ENCODE data around the gene POLD4. TPM values are rescaled to one million over a fixed set of nuclear protein-coding genes. Genes with fewer than 3 reads are reported as not detected.

The POLD4 gene
- total RNA-seq, 1 experiment from 2014 or later: 44.2 TPM

- CTCF ChIA-PET: no interaction called here
- Histone ChIP-seq H2AFZ (ENCODE audit: low read depth, low read length, poor library complexity, severe bottlenecking) (no peak overlapping the region), H3K9ac (ENCODE audit: low read length) (no peak overlapping the region), H3K4me2 (ENCODE audit: low read length) (no peak overlapping the region), H3K4me3 (replicated peaks in 1 of 2; ENCODE audit: low read depth in 1 of 2, low read length in 2 of 2) (no peak overlapping the region), H3K79me2 (ENCODE audit: insufficient read depth, low read length) (peaks cover 52% of the 10 kb centered on the region), H3K27ac (ENCODE audit: low read depth, low read length) (no peak overlapping the region; the same call in 1 of the 2 replicates), H4K20me1 (ENCODE audit: insufficient read depth) (no peaks in the 10 kb centered on the region), H3K9me2 (ENCODE audit: insufficient read depth) (no peaks in the 10 kb centered on the region), H3K4me1 (ENCODE audit: control insufficient read depth in 1 of 2, insufficient read depth in 2 of 2, low read length in 2 of 2) (peaks cover 15 to 55% of the 10 kb centered on the region in 2 experiments), H3K36me3 (ENCODE audit: control insufficient read depth in 1 of 2, insufficient read depth in 2 of 2, low read length in 2 of 2) (peaks cover 0 to 12% of the 10 kb centered on the region in 2 experiments; a peak in 2 of 4 replicates), H3K9me3 (ENCODE audit: control insufficient read depth in 1 of 2, insufficient read depth in 1 of 2, low read depth in 1 of 2, low read length in 2 of 2) (no peaks in the 10 kb centered on the region), H3K27me3 (ENCODE audit: insufficient read depth, low read length) (no peaks in the 10 kb centered on the region)
- DNase-seq (ENCODE audit: low read depth, low spot score): no peak
- RAD21 ChIA-PET (ENCODE audit: low non-redundant PET in 1 of 2, low total read pairs in 2 of 2, uncharacterized antibody in 2 of 2, unreplicated experiment in 2 of 2): no interaction called here
- no peak for ATAC-seq
- intact Hi-C loops (cut with micrococcal nuclease): no loop called here
- POLR2A ChIA-PET: no interaction called here
- no peak for TF ChIP-seq REST (IDR thresholded peaks at IDR 0.05; ENCODE audit: low read depth)
- no TSS peak for BruUV-seq (replicated peaks)
Measured at GRCh38 chr11:67366961-67367760, 13.8 kb upstream of the POLD4 start.

DNA sequence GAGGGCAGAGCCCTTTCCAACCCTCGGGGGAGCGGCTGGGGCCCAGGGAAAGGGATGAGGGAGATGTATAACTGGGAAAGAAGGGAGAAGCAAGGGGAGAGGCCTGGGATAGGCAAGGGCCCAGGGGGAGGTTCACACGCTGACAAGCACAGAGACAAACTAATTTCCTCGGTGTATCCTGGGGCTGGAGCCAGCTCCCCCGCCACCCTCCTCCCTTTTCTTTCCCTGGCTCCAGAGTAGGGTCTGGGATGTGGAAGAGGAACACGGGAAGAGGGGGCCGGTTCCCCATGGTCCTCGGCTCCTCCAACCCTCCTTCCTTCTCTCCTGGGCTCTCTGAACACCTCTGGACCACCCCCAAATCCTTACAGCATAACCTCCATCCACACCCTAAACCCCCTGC is 13.2 kb upstream of the POLD4 start:
- Histone ChIP-seq H3K27ac (ENCODE audit: low read depth, low read length) (no peak overlapping the region), H3K36me3 (ENCODE audit: control insufficient read depth in 1 of 2, insufficient read depth in 2 of 2, low read length in 2 of 2) (peaks cover 0 to 12% of the 10 kb centered on the region in 2 experiments; a peak in 2 of 4 replicates), H2AFZ (ENCODE audit: low read depth, low read length, poor library complexity, severe bottlenecking) (no peak overlapping the region), H3K4me3 (replicated peaks in 1 of 2; ENCODE audit: low read depth in 1 of 2, low read length in 2 of 2) (no peak overlapping the region), H3K79me2 (ENCODE audit: insufficient read depth, low read length) (peaks cover 45% of the 10 kb centered on the region), H3K4me1 (ENCODE audit: control insufficient read depth in 1 of 2, insufficient read depth in 2 of 2, low read length in 2 of 2) (peaks cover 9 to 55% of the 10 kb centered on the region in 2 experiments), H3K27me3 (ENCODE audit: insufficient read depth, low read length) (no peaks in the 10 kb centered on the region), H4K20me1 (ENCODE audit: insufficient read depth) (no peaks in the 10 kb centered on the region), H3K9ac (ENCODE audit: low read length) (no peak overlapping the region), H3K9me2 (ENCODE audit: insufficient read depth) (no peaks in the 10 kb centered on the region), H3K9me3 (ENCODE audit: control insufficient read depth in 1 of 2, insufficient read depth in 1 of 2, low read depth in 1 of 2, low read length in 2 of 2) (no peaks in the 10 kb centered on the region), H3K4me2 (ENCODE audit: low read length) (no peak overlapping the region)
- intact Hi-C loops (cut with micrococcal nuclease): no loop called here
- BruUV-seq (replicated peaks): no TSS peak
- DNase-seq (ENCODE audit: low read depth, low spot score) (no peak), ATAC-seq (no peak)
- ChIA-PET CTCF (no interaction called here), POLR2A (no interaction called here), RAD21 (ENCODE audit: low non-redundant PET in 1 of 2, low total read pairs in 2 of 2, uncharacterized antibody in 2 of 2, unreplicated experiment in 2 of 2) (no interaction called here)
- TF ChIP-seq ZBTB33 (IDR thresholded peaks at IDR 0.05; ENCODE audit: extremely low read depth, insufficient replicate concordance, low read length) (no peak), ZFX (IDR thresholded peaks at IDR 0.05) (no peak), SP1 (IDR thresholded peaks at IDR 0.05; ENCODE audit: low read depth) (no peak), CTCF (IDR thresholded peaks at IDR 0.05 in 2 of 3, conservative IDR thresholded peaks at IDR 0.05 in 1 of 3; ENCODE audit: borderline replicate concordance in 1 of 3, insufficient read depth in 1 of 3, low read depth in 2 of 3, low read length in 2 of 3) (no peak), ZNF274 (IDR thresholded peaks at IDR 0.05; ENCODE audit: low read depth, low read length) (no peak), POLR2AphosphoS5 (IDR thresholded peaks at IDR 0.05; ENCODE audit: low read depth, low read length) (no peak), TCF7L2 (IDR thresholded peaks at IDR 0.05; ENCODE audit: borderline replicate concordance, extremely low read depth, insufficient read depth, insufficient read length) (no peak), EZH2 (IDR thresholded peaks at IDR 0.05) (no peak), EZH2phosphoT487 (IDR thresholded peaks at IDR 0.05; ENCODE audit: borderline replicate concordance) (no peak), CEBPB (IDR thresholded peaks at IDR 0.05; ENCODE audit: low read depth) (no peak)
